ENCODE data around the gene CXXC5. TPM values are rescaled to one million over a fixed set of nuclear protein-coding genes. Genes with fewer than 3 reads are reported as not detected.

CXXC5 gene
- total RNA-seq, 1 donor from 2014 or later = 17.2 TPM

GRCh38 chr5:139638736-139639618 is 9.2 kb upstream of the CXXC5 start:
- Histone ChIP-seq H3K9ac (no peak overlapping the region), H2AFZ (replicated peaks) (no peak overlapping the region), H4K20me1 (ENCODE audit: low read depth) (peaks cover 94% of the 10 kb centered on the region), H3K4me1 (peaks cover 53% of the 10 kb centered on the region), H3K79me2 (ENCODE audit: low read depth) (no peaks in the 10 kb centered on the region), H3K36me3 (no peaks in the 10 kb centered on the region), H3K4me3 (no peak overlapping the region), H3F3A (ENCODE audit: low read depth) (peaks cover 37% of the 10 kb centered on the region), H3K9me3 (ENCODE audit: low read depth) (no peaks in the 10 kb centered on the region), H3K27ac (no peak overlapping the region), H3K4me2 (peak overlapping the region; percentile 92), H3K27me3 (peaks cover 9% of the 10 kb centered on the region)
- H3K4me1 Mint-ChIP-seq = peaks cover 78% of the 10 kb centered on the region
- no peaks in the 10 kb centered on the region for H3K9me3 Mint-ChIP-seq
- TF ChIP-seq EZH2phosphoT487 (IDR thresholded peaks at IDR 0.05) = no peak
- TF ChIP-seq CTCF (IDR thresholded peaks at IDR 0.05) = no peak
- no peak for TF ChIP-seq EZH2 (IDR thresholded peaks at IDR 0.05)
- H3K27ac Mint-ChIP-seq = no peak overlapping the region
- H3K27me3 Mint-ChIP-seq (ENCODE audit: insufficient read depth, low read depth) = peaks cover 20% of the 10 kb centered on the region
- peak; percentile 42 for DNase-seq (ENCODE audit: low spot score)
- no peaks in the 10 kb centered on the region for H3K36me3 Mint-ChIP-seq
- H3K4me3 Mint-ChIP-seq = peak overlapping the region; percentile 78

- Histone ChIP-seq H3K4me2 (no peak overlapping the region), H3K4me1 (peaks cover 55% of the 10 kb centered on the region), H3F3A (ENCODE audit: low read depth) (peaks cover 37% of the 10 kb centered on the region), H3K79me2 (ENCODE audit: low read depth) (no peaks in the 10 kb centered on the region), H2AFZ (replicated peaks) (no peak overlapping the region), H3K9ac (no peak overlapping the region), H3K9me3 (ENCODE audit: low read depth) (no peaks in the 10 kb centered on the region), H3K36me3 (no peaks in the 10 kb centered on the region), H3K27me3 (peaks cover 13% of the 10 kb centered on the region), H3K4me3 (no peak overlapping the region), H4K20me1 (ENCODE audit: low read depth) (peaks cover 90% of the 10 kb centered on the region), H3K27ac (no peak overlapping the region)
- no peak for DNase-seq (ENCODE audit: low spot score)
- H3K4me3 Mint-ChIP-seq = peak overlapping the region; percentile 10
- H3K9me3 Mint-ChIP-seq = no peaks in the 10 kb centered on the region
- H3K27me3 Mint-ChIP-seq (ENCODE audit: insufficient read depth, low read depth) = peaks cover 18% of the 10 kb centered on the region
- H3K4me1 Mint-ChIP-seq = peaks cover 77% of the 10 kb centered on the region
- TF ChIP-seq CTCF (IDR thresholded peaks at IDR 0.05) (no peak), EZH2phosphoT487 (IDR thresholded peaks at IDR 0.05) (no peak), EZH2 (IDR thresholded peaks at IDR 0.05) (no peak)
- H3K36me3 Mint-ChIP-seq = no peaks in the 10 kb centered on the region
- no peak overlapping the region for H3K27ac Mint-ChIP-seq
Observed at GRCh38 chr5:139639619-139640380, 8.3 kb upstream of the CXXC5 start.

GRCh38 chr5:139640421-139641115 is 7.6 kb upstream of the CXXC5 start:
- DNase-seq (ENCODE audit: low spot score) = no peak
- peaks cover 21% of the 10 kb centered on the region for H3K27me3 ChIP-seq
- H3F3A ChIP-seq (ENCODE audit: low read depth) = peaks cover 30% of the 10 kb centered on the region
- no peak for TF ChIP-seq CTCF (IDR thresholded peaks at IDR 0.05)
- TF ChIP-seq EZH2 (IDR thresholded peaks at IDR 0.05) = no peak
- no peak for TF ChIP-seq EZH2phosphoT487 (IDR thresholded peaks at IDR 0.05)
- Mint-ChIP-seq H3K27me3 (ENCODE audit: insufficient read depth, low read depth) (peaks cover 21% of the 10 kb centered on the region), H3K4me3 (no peak overlapping the region), H3K4me1 (peaks cover 73% of the 10 kb centered on the region), H3K36me3 (peaks cover 3% of the 10 kb centered on the region), H3K27ac (no peak overlapping the region), H3K9me3 (no peaks in the 10 kb centered on the region)
- no peaks in the 10 kb centered on the region for H3K79me2 ChIP-seq (ENCODE audit: low read depth)
- H3K9ac ChIP-seq = no peak overlapping the region
- peaks cover 55% of the 10 kb centered on the region for H3K4me1 ChIP-seq
- H3K36me3 ChIP-seq = no peaks in the 10 kb centered on the region
- peaks cover 82% of the 10 kb centered on the region for H4K20me1 ChIP-seq (ENCODE audit: low read depth)
- no peak overlapping the region for H3K4me2 ChIP-seq
- no peak overlapping the region for H3K4me3 ChIP-seq
- H3K27ac ChIP-seq = no peak overlapping the region
- no peak overlapping the region for H2AFZ ChIP-seq (replicated peaks)
- no peaks in the 10 kb centered on the region for H3K9me3 ChIP-seq (ENCODE audit: low read depth)
